ENCODE measurements around the gene DROSHA. TPM values are rescaled to one million over a fixed set of nuclear protein-coding genes. Genes with fewer than 3 reads are reported as not detected.

The DROSHA gene
- total RNA-seq, 6 experiments from 2014 or later = 13.0 to 21.0 (median 18.5) TPM

DNA sequence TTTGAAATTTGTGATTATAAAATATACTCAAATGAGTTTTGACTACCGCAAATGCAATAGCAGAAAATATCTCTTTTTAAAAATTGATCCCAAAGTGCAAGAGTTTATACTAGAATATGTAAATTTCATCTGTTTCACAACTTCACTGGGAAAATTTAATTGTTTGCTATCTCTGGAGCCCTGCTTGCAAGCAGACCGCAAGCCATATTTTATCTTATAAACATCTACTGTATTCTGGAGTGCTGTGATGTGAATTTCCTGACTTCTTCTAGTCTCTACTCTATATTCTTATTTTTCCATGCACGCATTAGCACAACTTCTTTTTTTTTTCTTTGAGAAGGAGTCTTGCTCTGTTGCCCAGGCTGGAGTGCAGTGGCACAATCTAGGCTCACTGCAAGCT is 98.7 kb downstream of the DROSHA start:
- Histone ChIP-seq H3K27me3 (no peaks in the 10 kb centered on the region), H3K27ac (no peak overlapping the region), H3K4me1 (no peaks in the 10 kb centered on the region), H3K36me3 (peaks cover 0 to 18% (median 4%) of the 10 kb centered on the region in 4 donors), H3K9me3 (no peaks in the 10 kb centered on the region), H3K4me3 (no peak overlapping the region)
- intact Hi-C loops (cut with DNase I) = no loop called here
- DNase-seq = no peak
- TF ChIP-seq, protein P1, sequence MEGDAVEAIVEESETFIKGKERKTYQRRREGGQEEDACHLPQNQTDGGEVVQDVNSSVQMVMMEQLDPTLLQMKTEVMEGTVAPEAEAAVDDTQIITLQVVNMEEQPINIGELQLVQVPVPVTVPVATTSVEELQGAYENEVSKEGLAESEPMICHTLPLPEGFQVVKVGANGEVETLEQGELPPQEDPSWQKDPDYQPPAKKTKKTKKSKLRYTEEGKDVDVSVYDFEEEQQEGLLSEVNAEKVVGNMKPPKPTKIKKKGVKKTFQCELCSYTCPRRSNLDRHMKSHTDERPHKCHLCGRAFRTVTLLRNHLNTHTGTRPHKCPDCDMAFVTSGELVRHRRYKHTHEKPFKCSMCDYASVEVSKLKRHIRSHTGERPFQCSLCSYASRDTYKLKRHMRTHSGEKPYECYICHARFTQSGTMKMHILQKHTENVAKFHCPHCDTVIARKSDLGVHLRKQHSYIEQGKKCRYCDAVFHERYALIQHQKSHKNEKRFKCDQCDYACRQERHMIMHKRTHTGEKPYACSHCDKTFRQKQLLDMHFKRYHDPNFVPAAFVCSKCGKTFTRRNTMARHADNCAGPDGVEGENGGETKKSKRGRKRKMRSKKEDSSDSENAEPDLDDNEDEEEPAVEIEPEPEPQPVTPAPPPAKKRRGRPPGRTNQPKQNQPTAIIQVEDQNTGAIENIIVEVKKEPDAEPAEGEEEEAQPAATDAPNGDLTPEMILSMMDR (IDR thresholded peaks at IDR 0.05) = no peak
- TF ChIP-seq POLR2A (IDR thresholded peaks at IDR 0.05) = no peak
- WGBS (ENCODE audit: insufficient coverage, low coverage, low lambda C conversion rate, missing lambda C conversion rate) = 100% methylated on average over 3 of the region's 3 CpGs
- ATAC-seq = no peak

GRCh38 chr5:31427724-31428309 is 104.1 kb downstream of the DROSHA start:
- no peak for TF ChIP-seq POLR2A (IDR thresholded peaks at IDR 0.05)
- TF ChIP-seq, protein P1 (IDR thresholded peaks at IDR 0.05) = no peak
- H3K4me3 ChIP-seq = no peak overlapping the region
- H3K4me1 ChIP-seq = no peaks in the 10 kb centered on the region
- ATAC-seq (no peak), DNase-seq (no peak)
- H3K9me3 ChIP-seq = no peaks in the 10 kb centered on the region
- intact Hi-C loops (cut with DNase I) = no loop called here
- 62% methylated on average over 1 of the region's 1 CpG for WGBS (ENCODE audit: insufficient coverage, low coverage, low lambda C conversion rate, missing lambda C conversion rate)
- H3K27me3 ChIP-seq = no peaks in the 10 kb centered on the region
- no peak overlapping the region for H3K27ac ChIP-seq
- no peaks in the 10 kb centered on the region for H3K36me3 ChIP-seq

DNA sequence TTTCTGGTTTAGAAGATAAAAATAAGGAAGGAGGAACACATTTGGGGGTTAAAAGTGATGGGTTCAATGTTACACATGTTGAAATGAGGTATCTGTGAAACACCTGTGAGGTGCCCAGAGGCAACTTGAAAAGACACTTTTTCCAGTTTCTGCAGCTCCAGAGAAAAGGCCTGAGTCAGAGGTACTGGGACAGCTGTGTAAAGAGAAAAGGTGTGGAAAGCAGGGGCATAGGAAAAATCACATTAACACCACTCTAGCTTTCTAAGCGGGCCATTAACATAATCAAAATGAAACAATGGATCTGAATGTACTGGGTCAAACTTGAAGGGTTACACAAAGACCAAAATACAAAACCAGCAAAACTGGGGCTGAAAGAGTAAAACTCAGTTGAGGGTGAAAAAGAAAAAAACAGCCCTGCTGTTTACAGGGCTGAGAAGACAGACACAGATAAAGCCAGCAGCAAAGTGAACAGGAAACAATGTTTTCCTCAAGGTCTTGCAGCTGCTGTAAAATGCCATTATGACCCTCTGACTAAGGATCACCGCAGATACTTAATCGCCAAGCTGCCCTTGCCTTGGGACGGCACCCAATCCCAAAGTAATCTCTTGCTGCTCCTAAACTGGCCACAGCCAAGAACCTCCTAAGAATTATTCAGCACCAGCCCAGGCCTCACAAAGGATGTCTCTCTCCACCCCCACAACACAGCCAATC is 104.7 kb downstream of the DROSHA start:
- DNase-seq (no peak), ATAC-seq (peak in 3 of 4 donors; percentile 47 to 73 (median 51))
- Histone ChIP-seq H3K4me3 (no peak overlapping the region), H3K9me3 (no peaks in the 10 kb centered on the region), H3K27ac (no peak overlapping the region), H3K4me1 (no peaks in the 10 kb centered on the region), H3K27me3 (no peaks in the 10 kb centered on the region), H3K36me3 (no peaks in the 10 kb centered on the region)
- intact Hi-C loops (cut with DNase I) = no loop called here
- 61% methylated on average over 2 of the region's 4 CpGs for WGBS (ENCODE audit: insufficient coverage, low coverage, low lambda C conversion rate, missing lambda C conversion rate)
- TF ChIP-seq, protein P1 (IDR thresholded peaks at IDR 0.05) = no peak
- no peak for TF ChIP-seq POLR2A (IDR thresholded peaks at IDR 0.05)

GRCh38 chr5:31421806-31422586 is 109.9 kb downstream of the DROSHA start:
- Histone ChIP-seq H3K4me1 (no peaks in the 10 kb centered on the region), H3K9me3 (no peaks in the 10 kb centered on the region), H3K36me3 (peaks cover 0 to 29% (median 4%) of the 10 kb centered on the region in 4 donors), H3K4me3 (no peak overlapping the region), H3K27me3 (no peaks in the 10 kb centered on the region), H3K27ac (no peak overlapping the region)
- ATAC-seq (no peak), DNase-seq (no peak)
- intact Hi-C loops (cut with DNase I) = no loop called here
- TF ChIP-seq POLR2A (IDR thresholded peaks at IDR 0.05) = no peak
- TF ChIP-seq, protein P1 (IDR thresholded peaks at IDR 0.05) = no peak
- WGBS (ENCODE audit: insufficient coverage, low coverage, low lambda C conversion rate, missing lambda C conversion rate) = 59% methylated on average over 7 of the region's 7 CpGs
